GM12878 (cell line): ENCODE data around the gene SLC37A1. TPM values are rescaled to one million over a fixed set of nuclear protein-coding genes. Genes with fewer than 3 reads are reported as not detected.

Source experiments
- ATAC-seq: fragments of 200-7000 bp; cut with Tn5 transposase; 3 replicates; pipeline ENCODE4 v1.9.1; 2020; ENCODE audit warnings: mild to moderate bottlenecking, moderate library complexity
- Bru-seq: library from RNA; stranded (reverse); fragments of 400-500 nt; gene quantifications from one replicate; lab custom pipeline; 2021; lab: Mats Ljungman, UMichigan
- BruChase-seq, 2 experiments: library from RNA; stranded (reverse); fragments of 400-500 nt; gene quantifications; one replicate each; lab custom pipeline; 2021; lab: Mats Ljungman, UMichigan
- BruUV-seq: library from RNA; stranded (reverse); fragments of 400-500 nt; replicated peaks from 2 replicates; lab custom pipeline; 2021; lab: Mats Ljungman, UMichigan
- CTCF ChIA-PET: fragments of 300-600 bp; sonication (Branson Sonifier 250); formaldehyde crosslinking; extraction: SDS; loops from one replicate; lab custom pipeline; 2021; ENCODE audit warnings: inconsistent platforms; lab: Yijun Ruan, JAX
- POLR2A ChIA-PET: fragments of 350-600 bp; formaldehyde crosslinking; extraction: SDS; loops from one replicate; lab custom pipeline; 2021; ENCODE audit warnings: inconsistent platforms; lab: Charles Lee
- RAD21 ChIA-PET: fragments of 300-600 bp; sonication (Branson Sonifier 250); formaldehyde crosslinking; loops from one replicate; lab custom pipeline; 2023; ENCODE audit warnings: antibody characterized with exemption; ENCODE audit not compliant: unreplicated experiment; lab: Charles Lee
- SMC1A ChIA-PET: fragments of 300-600 bp; sonication (Branson Sonifier 250); formaldehyde crosslinking; loops from one replicate; lab custom pipeline; 2023; ENCODE audit not compliant: unreplicated experiment, uncharacterized antibody; lab: Charles Lee
- DNase-seq: peaks from one replicate; pipeline ENCODE4 v3.0.0-alpha.2; 2011; ENCODE audit warnings: low read depth, low spot score
- FAIRE-seq: peaks from 3 replicates; lab custom pipeline; 2011; peaks lifted over from hg19 to GRCh38; lab: Jason Lieb, UNC
- H2AFZ ChIP-seq: 2 replicates; pipeline ENCODE4 v1.6.0; 2011; ENCODE audit warnings: low read depth, low read length, control low read depth; ENCODE audit not compliant: control insufficient read depth
- H3K27ac ChIP-seq: 2 replicates; pipeline ENCODE4 v1.5.1; 2011; ENCODE audit warnings: control low read depth; ENCODE audit not compliant: control insufficient read depth, insufficient read depth
- H3K27me3 ChIP-seq, 2 experiments: replicated peaks in 1 of 2; 2 replicates each; pipeline versions ENCODE4 v1.6.0 to v1.6.1; 2011; ENCODE audit warnings: low read length in 1 of 2; ENCODE audit not compliant: control insufficient read depth in 2 of 2, insufficient read depth in 2 of 2
- H3K36me3 ChIP-seq, 2 experiments: 2 replicates each; pipeline ENCODE4 v1.5.1; 2011; ENCODE audit warnings: low read length in 1 of 2; ENCODE audit not compliant: control insufficient read depth in 2 of 2, insufficient read depth in 2 of 2
- H3K4me1 ChIP-seq: 2 replicates; pipeline ENCODE4 v1.6.1; 2011; ENCODE audit warnings: mild to moderate bottlenecking, low read length, moderate library complexity, mixed read lengths; ENCODE audit not compliant: control insufficient read depth, insufficient read depth
- H3K4me2 ChIP-seq: 2 replicates; pipeline ENCODE4 v1.6.0; 2011; ENCODE audit warnings: control low read depth; ENCODE audit not compliant: control insufficient read depth, insufficient read depth
- H3K4me3 ChIP-seq: fragments of 200-600 bp; sonication (generic); 2 replicates; pipeline ENCODE4 v1.5.1; 2016
- H3K79me2 ChIP-seq: 2 replicates; pipeline ENCODE4 v1.6.0; 2011; ENCODE audit warnings: low read length; ENCODE audit not compliant: control insufficient read depth, insufficient read depth
- H3K9ac ChIP-seq: 2 replicates; pipeline ENCODE4 v1.8.0; 2011; ENCODE audit warnings: low read length, control low read depth, mixed read lengths; ENCODE audit not compliant: control insufficient read depth, insufficient read depth
- H3K9me3 ChIP-seq: replicated peaks from 3 replicates; pipeline ENCODE4 v1.5.1; 2011; ENCODE audit warnings: mild to moderate bottlenecking, low read length; ENCODE audit not compliant: control insufficient read depth, insufficient read depth
- H4K20me1 ChIP-seq: 2 replicates; pipeline ENCODE4 v1.6.0; 2011; ENCODE audit not compliant: control insufficient read depth, insufficient read depth
- CBFB ChIP-seq: IDR thresholded peaks from 2 replicates; pipeline ENCODE4 v1.6.1; 2016; ENCODE audit warnings: antibody characterized with exemption, low read depth
- CREM ChIP-seq: IDR thresholded peaks from 2 replicates; pipeline ENCODE4 v1.6.1; 2014; ENCODE audit warnings: antibody characterized with exemption, low read depth
- EED ChIP-seq: sonication (generic); IDR thresholded peaks from 2 replicates; pipeline ENCODE4 v1.6.1; 2016; ENCODE audit warnings: antibody characterized with exemption, low read depth
- ESRRA ChIP-seq: IDR thresholded peaks from 2 replicates; pipeline ENCODE4 v1.6.1; 2012; ENCODE audit warnings: mild to moderate bottlenecking, low read length, improper control_type of control experiment
- GATAD2B ChIP-seq: fragments of 450-650 bp; conservative IDR thresholded peaks from 2 replicates; pipeline ENCODE4 v1.6.1; 2017; ENCODE audit warnings: low read depth, mild to moderate bottlenecking, moderate library complexity
- IKZF1 ChIP-seq: fragments of 450-650 bp; conservative IDR thresholded peaks from 2 replicates; pipeline ENCODE4 v1.6.1; 2017; ENCODE audit warnings: antibody characterized with exemption, mild to moderate bottlenecking
- NFYA ChIP-seq: IDR thresholded peaks from 2 replicates; pipeline ENCODE4 v1.6.1; 2011; ENCODE audit warnings: low read depth, mild to moderate bottlenecking, low read length, improper control_type of control experiment, borderline replicate concordance
- NR2C1 ChIP-seq: fragments of 450-650 bp; IDR thresholded peaks from 2 replicates; pipeline ENCODE4 v1.6.1; 2017; ENCODE audit warnings: antibody characterized with exemption, mild to moderate bottlenecking, moderate library complexity
- POLR2A ChIP-seq: IDR thresholded peaks from 2 replicates; pipeline ENCODE4 v1.6.1; 2011; ENCODE audit warnings: low read depth, mild to moderate bottlenecking, low read length
- SMAD5 ChIP-seq: IDR thresholded peaks from 2 replicates; pipeline ENCODE4 v1.6.1; 2016; ENCODE audit warnings: antibody characterized with exemption, low read depth
- SMARCA5 ChIP-seq: fragments of 450-650 bp; IDR thresholded peaks from 2 replicates; pipeline ENCODE4 v1.6.1; 2017; ENCODE audit warnings: mild to moderate bottlenecking
- SREBF1 ChIP-seq: IDR thresholded peaks from 2 replicates; pipeline ENCODE4 v1.6.1; 2012; ENCODE audit warnings: mild to moderate bottlenecking, low read length
- STAT1 ChIP-seq: fragments of 450-650 bp; conservative IDR thresholded peaks from 2 replicates; pipeline ENCODE4 v1.6.1; 2014; ENCODE audit warnings: antibody characterized with exemption, mild to moderate bottlenecking
- TCF7 ChIP-seq: IDR thresholded peaks from 2 replicates; pipeline ENCODE4 v1.6.1; 2014; ENCODE audit warnings: antibody characterized with exemption, borderline replicate concordance
- ZNF217 ChIP-seq: fragments of 450-650 bp; IDR thresholded peaks from 2 replicates; pipeline ENCODE4 v1.6.1; 2017; ENCODE audit warnings: antibody characterized with exemption, mild to moderate bottlenecking
- WGBS: methylation state at CpG from one replicate; pipeline ENCODE4 v1.1.6; 2016; ENCODE audit warnings: low lambda C conversion rate; ENCODE audit not compliant: insufficient replicate concordance, insufficient coverage; ENCODE audit errors: missing lambda C conversion rate; 5-methylcytosine and 5-hydroxymethylcytosine counted together
- in situ Hi-C: fragments of 300-500 bp; cut with MboI; formaldehyde crosslinking; loops from 9 replicates; pipeline ENCODE4 v1.14.3; 2018; ENCODE audit warnings: mixed read lengths
- intact Hi-C: fragments of 100-400 bp; cut with micrococcal nuclease; formaldehyde crosslinking; loops from one replicate; pipeline ENCODE4 v1.14.2; 2022; ENCODE audit not compliant: unreplicated experiment
- long read RNA-seq, 2 experiments: library from polyadenylated mRNA; unstranded; transcript quantifications; one replicate each; pipeline ENCODE4 v2.0.0, GENCODE V29; 2019 to 2020
- polyA minus RNA-seq, 3 experiments: library from RNA; depleted of rRNA, polyadenylated mRNA; stranded (reverse); fragments of >200 nt; gene quantifications; 2 replicates each; pipeline ENCODE4 v1.2.3, GENCODE V29; 2011
- polyA plus RNA-seq, 11 experiments: library from polyadenylated mRNA; depleted of rRNA in 4 of 11; unstranded in 6 of 11; stranded (reverse) in 5 of 11; fragments of >200 nt; fragmentation: Nextera tagmentation in 4 of 11; fragmentation: Illumina TruSeq in 1 of 11; extraction: Ambion mirVana in 4 of 11; extraction: Trizol in 1 of 11; gene quantifications; 1 replicate in 1 of 11; 2 replicates in 10 of 11; pipeline versions ENCODE4 v1.2.1 to v1.2.3, GENCODE V29; 2011 to 2016; ENCODE audit warnings: inconsistent platforms in 2 of 11, missing spikeins in 2 of 11, low read depth in 1 of 11
- total RNA-seq, 4 experiments: library from RNA; depleted of rRNA in 3 of 4; stranded (reverse); fragments of >200 nt in 3 of 4; fragmentation: Illumina TruSeq in 1 of 4; extraction: Trizol in 1 of 4; gene quantifications; 2 replicates each; pipeline versions ENCODE4 v1.2.1 to v1.2.3, GENCODE V29; 2013 to 2021
- TF ChIP-seq, protein P1 (sequence below), 3 experiments: IDR thresholded peaks in 2 of 3; conservative IDR thresholded peaks in 1 of 3; 2 replicates each; pipeline ENCODE4 v1.5.1; 2011; ENCODE audit warnings: low read depth in 3 of 3, low read length in 3 of 3, mild to moderate bottlenecking in 3 of 3, control low read depth in 2 of 3, moderate library complexity in 2 of 3, inconsistent platforms in 1 of 3, mixed read lengths in 1 of 3; ENCODE audit not compliant: control insufficient read depth in 2 of 3, insufficient read depth in 1 of 3; ENCODE audit errors: extremely low read depth in 1 of 3
- TF ChIP-seq, protein P2 (sequence below): fragments of 450-650 bp; IDR thresholded peaks from 2 replicates; pipeline ENCODE4 v1.6.1; 2016; ENCODE audit warnings: mild to moderate bottlenecking

The SLC37A1 gene
- 129 and 143 TPM in 2 replicates for total RNA-seq (2013; cell fraction: nucleolus; rRNA removed)
- total RNA-seq (2014; rRNA removed), result 33.0 and 35.5 TPM in 2 replicates
- 19.2 and 19.7 TPM in 2 replicates for total RNA-seq (2014; rRNA removed; fragmentation: Illumina TruSeq; extraction: Trizol)
- 30.7 and 34.8 TPM in 2 replicates for total RNA-seq (2021)
- 6.2 TPM for polyA plus RNA-seq (2011; ENCODE audit: low read depth)
- polyA plus RNA-seq (2011; rRNA removed), result 17.7 and 23.3 TPM in 2 replicates
- 20.2 and 24.6 TPM in 2 replicates for polyA plus RNA-seq (2011; cell fraction: cytosol; rRNA removed)
- 75.0 and 82.4 TPM in 2 replicates for polyA plus RNA-seq (2011; cell fraction: nucleus; rRNA removed)
- 17.7 and 18.5 TPM in 2 replicates for polyA plus RNA-seq (2012)
- polyA plus RNA-seq (2014; fragmentation: Illumina TruSeq; extraction: Trizol), result 12.0 and 18.4 TPM in 2 replicates
- polyA plus RNA-seq (2014; fragmentation: Nextera tagmentation; extraction: Ambion mirVana), result 1 to 10 TPM; 1.1 to 2.4 TPM
- polyA plus RNA-seq (2014; rRNA removed), result 25.4 and 26.5 TPM in 2 replicates
- 10 to 100 TPM; 28.0 to 32.0 TPM for polyA plus RNA-seq (2016; fragmentation: Nextera tagmentation; extraction: Ambion mirVana)
- 22.6 and 32.2 TPM in 2 replicates for polyA minus RNA-seq (2011; rRNA and poly(A)+ RNA removed)
- 8.6 and 12.4 TPM in 2 replicates for polyA minus RNA-seq (2011; cell fraction: cytosol; rRNA and poly(A)+ RNA removed)
- polyA minus RNA-seq (2011; cell fraction: nucleus; rRNA and poly(A)+ RNA removed), result 43.9 and 56.5 TPM in 2 replicates
- Bru-seq, nascent RNA, result percentile 90 among the genes with signal in this experiment
- percentile 88 among the genes with signal in this experiment for BruChase-seq, experiment 1, labeled RNA remaining after a 6-hour chase
- BruChase-seq, experiment 2, labeled RNA remaining after a 2-hour chase, result percentile 88 among the genes with signal in this experiment
- long read RNA-seq, experiment 1, partial matches to known transcripts, result 6 of 26 reads
- long read RNA-seq, experiment 1, other reads (novel, unspliced or antisense), result 18 of 26 reads
- long read RNA-seq, experiment 2, transcript SLC37A1-201 (20 exons, 3,664 nt), result major isoform, 9 of 48 reads
- long read RNA-seq, experiment 2, partial matches to known transcripts, result 17 of 48 reads
- long read RNA-seq, experiment 2, other reads (novel, unspliced or antisense), result 22 of 48 reads

DNA sequence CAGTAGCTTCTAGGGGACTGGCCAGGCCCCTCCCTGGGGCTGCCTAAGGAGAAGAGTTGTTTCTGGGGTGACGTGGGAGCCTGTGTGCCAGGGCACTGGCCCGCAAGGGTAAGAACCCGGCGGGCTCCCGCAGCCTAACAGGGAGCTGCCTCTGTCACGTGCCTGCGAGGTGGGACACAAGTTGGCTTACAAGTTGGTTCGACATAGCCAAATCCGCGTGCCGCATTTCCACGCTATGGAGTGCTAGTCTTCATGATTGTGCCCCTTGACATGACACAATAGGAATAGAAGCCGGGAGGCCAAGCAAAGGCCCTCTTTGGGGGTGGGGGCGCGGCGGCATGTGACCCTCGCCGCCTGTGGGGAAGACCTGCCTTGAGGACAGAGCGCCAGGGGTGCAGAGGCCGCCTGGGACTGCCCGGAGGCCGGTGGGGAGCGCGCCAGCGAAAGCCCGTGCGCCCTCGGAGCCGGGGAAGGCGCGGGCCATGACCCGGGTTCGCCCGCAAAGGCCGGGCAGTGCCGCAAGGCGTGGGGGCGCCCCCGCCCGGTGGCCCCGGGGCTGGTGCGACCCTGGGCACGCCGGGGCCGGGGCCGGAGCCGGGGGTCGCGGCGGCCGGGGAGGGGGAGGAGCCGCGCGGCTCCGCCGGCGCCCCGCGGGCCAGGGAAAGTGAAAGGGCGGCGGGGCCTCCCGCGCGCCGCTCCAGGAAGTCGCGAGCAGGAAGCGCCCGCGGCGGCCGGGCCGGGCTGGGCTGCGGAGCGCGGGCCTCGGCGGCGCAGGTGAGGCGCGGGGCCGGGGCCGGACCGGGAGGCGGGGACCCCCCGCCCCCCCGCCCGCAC, at the start of gene SLC37A1:
Gene SLC37A1, plus strand, starts transcription at position 702 of the 834 bp plus-strand sequence. CDS start 4,603 bp downstream, outside the sequence.
- Histone ChIP-seq H3K36me3 (peaks cover 0 to 3% of the 10 kb centered on the region in 2 experiments; a peak in 1 of 4 replicates), H3K27ac (peak within 1 kb of the TSS; percentile 45), H3K4me2 (peak within 1 kb of the TSS; percentile 88), H3K4me3 (peak within 1 kb of the TSS; percentile 94), H3K9me3 (no peaks in the 10 kb centered on the region), H2AFZ (peak within 1 kb of the TSS; percentile 77), H3K4me1 (peaks cover 11% of the 10 kb centered on the region), H3K27me3 (no peaks in the 10 kb centered on the region), H3K79me2 (peaks cover 16% of the 10 kb centered on the region), H3K9ac (peak within 1 kb of the TSS; percentile 66), H4K20me1 (no peaks in the 10 kb centered on the region)
- WGBS, result 24% methylated on average over 35 of the region's 88 CpGs
- BruUV-seq, result no TSS peak
- ATAC-seq, result peak; percentile 46
- ChIA-PET CTCF (interaction anchor here (0.8 to 4.9 kb wide), 7 partner anchors 8 to 51 kb away, joined by 3 to 25 read pairs (median 4); no protein-coding TSS in a partner anchor), POLR2A (interaction anchor here (0.6 to 7.1 kb wide), 8 partner anchors 8 to 57 kb away, joined by 3 to 82 read pairs (median 5); no protein-coding TSS in a partner anchor), SMC1A (interaction anchor here (0.9 to 7.1 kb wide), 12 partner anchors 7 to 91 kb away, joined by 3 to 78 read pairs (median 6); no protein-coding TSS in a partner anchor), RAD21 (interaction anchor here (0.7 to 5.0 kb wide), 15 partner anchors 8 to 368 kb away, joined by 3 to 35 read pairs (median 4); no protein-coding TSS in a partner anchor)
- DNase-seq, result no peak
- intact Hi-C loops (no loop called here), in situ Hi-C loops (no loop called here)
- no peak for FAIRE-seq
- TF ChIP-seq EED, result no peak
- TF ChIP-seq, protein P1, sequence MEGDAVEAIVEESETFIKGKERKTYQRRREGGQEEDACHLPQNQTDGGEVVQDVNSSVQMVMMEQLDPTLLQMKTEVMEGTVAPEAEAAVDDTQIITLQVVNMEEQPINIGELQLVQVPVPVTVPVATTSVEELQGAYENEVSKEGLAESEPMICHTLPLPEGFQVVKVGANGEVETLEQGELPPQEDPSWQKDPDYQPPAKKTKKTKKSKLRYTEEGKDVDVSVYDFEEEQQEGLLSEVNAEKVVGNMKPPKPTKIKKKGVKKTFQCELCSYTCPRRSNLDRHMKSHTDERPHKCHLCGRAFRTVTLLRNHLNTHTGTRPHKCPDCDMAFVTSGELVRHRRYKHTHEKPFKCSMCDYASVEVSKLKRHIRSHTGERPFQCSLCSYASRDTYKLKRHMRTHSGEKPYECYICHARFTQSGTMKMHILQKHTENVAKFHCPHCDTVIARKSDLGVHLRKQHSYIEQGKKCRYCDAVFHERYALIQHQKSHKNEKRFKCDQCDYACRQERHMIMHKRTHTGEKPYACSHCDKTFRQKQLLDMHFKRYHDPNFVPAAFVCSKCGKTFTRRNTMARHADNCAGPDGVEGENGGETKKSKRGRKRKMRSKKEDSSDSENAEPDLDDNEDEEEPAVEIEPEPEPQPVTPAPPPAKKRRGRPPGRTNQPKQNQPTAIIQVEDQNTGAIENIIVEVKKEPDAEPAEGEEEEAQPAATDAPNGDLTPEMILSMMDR (IDR thresholded peaks at IDR 0.05 in 2 of 3, conservative IDR thresholded peaks at IDR 0.05 in 1 of 3; ENCODE audit: control insufficient read depth in 2 of 3, extremely low read depth in 1 of 3, insufficient read depth in 1 of 3, low read depth in 3 of 3, low read length in 3 of 3), result 0 out of 6 replicates have a peak, but pooled peaks of 1 of the 3 experiments have one; percentile 12
- TF ChIP-seq SMARCA5, result peak; percentile 75; the same call in 1 of the 2 replicates
- TF ChIP-seq ZNF217, result no peak; the same call in 1 of the 2 replicates
- TF ChIP-seq, protein P2, sequence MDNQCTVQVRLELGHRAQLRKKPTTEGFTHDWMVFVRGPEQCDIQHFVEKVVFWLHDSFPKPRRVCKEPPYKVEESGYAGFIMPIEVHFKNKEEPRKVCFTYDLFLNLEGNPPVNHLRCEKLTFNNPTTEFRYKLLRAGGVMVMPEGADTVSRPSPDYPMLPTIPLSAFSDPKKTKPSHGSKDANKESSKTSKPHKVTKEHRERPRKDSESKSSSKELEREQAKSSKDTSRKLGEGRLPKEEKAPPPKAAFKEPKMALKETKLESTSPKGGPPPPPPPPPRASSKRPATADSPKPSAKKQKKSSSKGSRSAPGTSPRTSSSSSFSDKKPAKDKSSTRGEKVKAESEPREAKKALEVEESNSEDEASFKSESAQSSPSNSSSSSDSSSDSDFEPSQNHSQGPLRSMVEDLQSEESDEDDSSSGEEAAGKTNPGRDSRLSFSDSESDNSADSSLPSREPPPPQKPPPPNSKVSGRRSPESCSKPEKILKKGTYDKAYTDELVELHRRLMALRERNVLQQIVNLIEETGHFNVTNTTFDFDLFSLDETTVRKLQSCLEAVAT, result peak; percentile 79
- TF ChIP-seq POLR2A, result no peak; the same call in 1 of the 2 replicates
- no peak for TF ChIP-seq TCF7
- no peak for TF ChIP-seq ESRRA
- TF ChIP-seq SMAD5, result no peak
- TF ChIP-seq SREBF1, result no peak
- no peak; the same call in none of the 2 replicates for TF ChIP-seq IKZF1
- TF ChIP-seq CREM, result no peak
- TF ChIP-seq CBFB, result no peak
- no peak for TF ChIP-seq STAT1
- TF ChIP-seq NR2C1, result 0 out of 2 replicates have a peak, but pooled peaks have one; percentile 22
- peak; percentile 62; the same call in 1 of the 2 replicates for TF ChIP-seq GATAD2B
- TF ChIP-seq NFYA, result no peak
